Fibroblast of lung (primary cell): ENCODE data around the gene GPSM1. TPM values are rescaled to one million over a fixed set of nuclear protein-coding genes. Genes with fewer than 3 reads are reported as not detected.

ENCODE experiments used
- DNase-seq, 2 donors: peaks; one replicate each; pipeline versions ENCODE4 v3.0.0 to v3.0.0-alpha.2; 2010; ENCODE audit warnings: low read depth in 2 of 2
- H2AFZ ChIP-seq: 2 replicates; pipeline ENCODE4 v1.5.1; 2012; ENCODE audit warnings: low read length, control low read depth, inconsistent platforms
- H3K27ac ChIP-seq: 2 replicates; pipeline ENCODE4 v1.5.1; 2011; ENCODE audit warnings: low read length, control low read depth; ENCODE audit not compliant: insufficient read depth
- H3K27me3 ChIP-seq: 2 replicates; pipeline ENCODE4 v1.5.1; 2011; ENCODE audit warnings: mild to moderate bottlenecking, low read length; ENCODE audit not compliant: control insufficient read depth, insufficient read depth
- H3K36me3 ChIP-seq: 2 replicates; pipeline ENCODE4 v1.5.1; 2011; ENCODE audit warnings: low read length; ENCODE audit not compliant: control insufficient read depth, insufficient read depth
- H3K4me1 ChIP-seq: 2 replicates; pipeline ENCODE4 v1.5.1; 2011; ENCODE audit warnings: low read length; ENCODE audit not compliant: control insufficient read depth, insufficient read depth; ENCODE audit errors: extremely low read depth
- H3K4me2 ChIP-seq: 2 replicates; pipeline ENCODE4 v1.5.1; 2011; ENCODE audit warnings: low read length, control low read depth; ENCODE audit not compliant: insufficient read depth; ENCODE audit errors: extremely low read depth
- H3K4me3 ChIP-seq, 4 experiments: fragments of 200-600 bp in 1 of 4; sonication (generic) in 1 of 4; replicated peaks in 1 of 4; 2 replicates each; pipeline ENCODE4 v1.5.1; 2011 to 2016; ENCODE audit warnings: low read length in 4 of 4, low read depth in 3 of 4, mild to moderate bottlenecking in 3 of 4, control low read depth in 2 of 4, inconsistent platforms in 1 of 4, mixed read lengths in 1 of 4; ENCODE audit not compliant: insufficient read depth in 1 of 4; ENCODE audit errors: control extremely low read depth in 1 of 4
- H3K79me2 ChIP-seq: 2 replicates; pipeline ENCODE4 v1.5.1; 2012; ENCODE audit warnings: mild to moderate bottlenecking, low read length, inconsistent platforms; ENCODE audit not compliant: control insufficient read depth, insufficient read depth
- H3K9ac ChIP-seq: 2 replicates; pipeline ENCODE4 v1.5.1; 2011; ENCODE audit warnings: mild to moderate bottlenecking, low read length, control low read depth; ENCODE audit not compliant: insufficient read depth
- H3K9me3 ChIP-seq: 2 replicates; pipeline ENCODE4 v1.5.1; 2012; ENCODE audit warnings: low read depth, low read length; ENCODE audit not compliant: control insufficient read depth, insufficient read depth
- H4K20me1 ChIP-seq: 2 replicates; pipeline ENCODE4 v1.5.1; 2011; ENCODE audit warnings: low read length; ENCODE audit not compliant: control insufficient read depth, insufficient read depth; ENCODE audit errors: extremely low read depth
- CTCF ChIP-seq, 2 donors: IDR thresholded peaks in 1 of 2; conservative IDR thresholded peaks in 1 of 2; 1 replicate in 1 of 2; 2 replicates in 1 of 2; pipeline ENCODE4 v1.5.1; 2011 to 2012; ENCODE audit warnings: low read length in 2 of 2, control low read depth in 1 of 2, inconsistent platforms in 1 of 2, low read depth in 1 of 2, mild to moderate bottlenecking in 1 of 2
- EZH2 ChIP-seq: IDR thresholded peaks from 2 replicates; pipeline ENCODE4 v1.5.1; 2012; ENCODE audit warnings: low read length, control low read depth, mild to moderate bottlenecking; ENCODE audit errors: missing control alignments
- polyA plus RNA-seq, 2 donors: library from polyadenylated mRNA; depleted of rRNA in 1 of 2; stranded (reverse) in 1 of 2; unstranded in 1 of 2; fragments of >200 nt; gene quantifications; 2 replicates each; pipeline ENCODE4 v1.2.1, GENCODE V29; 2011 to 2012; ENCODE audit warnings: missing spikeins in 1 of 2
- total RNA-seq: library from RNA; depleted of rRNA; stranded (reverse); fragments of >200 nt; gene quantifications from 2 replicates; pipeline ENCODE4 v1.2.1, GENCODE V29; 2014

GPSM1 gene
- total and polyA plus RNA-seq, 2 donors (not counting 1 experiment from before 2014, with no cell fraction given), result 15.8 to 60.3 TPM

- H3K4me3 ChIP-seq, result no peak overlapping the region
- H3K79me2 ChIP-seq, result peaks cover 36% of the 10 kb centered on the region
- H3K27me3 ChIP-seq, result no peaks in the 10 kb centered on the region
- no peaks in the 10 kb centered on the region for H4K20me1 ChIP-seq
- no peak for TF ChIP-seq CTCF (conservative IDR thresholded peaks at IDR 0.05 in 1 of 2, IDR thresholded peaks at IDR 0.05 in 1 of 2; ENCODE audit: low read depth in 1 of 2, low read length in 2 of 2)
- TF ChIP-seq EZH2, result no peak
- no peaks in the 10 kb centered on the region for H3K9me3 ChIP-seq
- H3K9ac ChIP-seq, result no peak overlapping the region
- peaks cover 11% of the 10 kb centered on the region for H3K4me1 ChIP-seq
- DNase-seq, result no peak
- H3K27ac ChIP-seq, result no peak overlapping the region
- no peak overlapping the region for H2AFZ ChIP-seq
- no peak overlapping the region for H3K4me2 ChIP-seq
- H3K36me3 ChIP-seq, result peaks cover 24% of the 10 kb centered on the region
Observed at GRCh38 chr9:136407911-136408310, 80.6 kb downstream of the GPSM1 start.

Other genes starting within 250 kb of the GPSM1 start
- gene NACC2, start 232.2 kb upstream of the GPSM1 start, total RNA-seq, result 18.2 and 18.5 TPM in 2 replicates
- 12.3 and 14.4 TPM in 2 replicates for gene NACC2, start 232.2 kb upstream of the GPSM1 start, polyA plus RNA-seq
- 43.3 and 48.0 TPM in 2 replicates for gene TMEM250, start 208.7 kb upstream of the GPSM1 start, total RNA-seq
- gene TMEM250, start 208.7 kb upstream of the GPSM1 start, polyA plus RNA-seq, result 13.3 and 13.6 TPM in 2 replicates
- gene LHX3, start 122.4 kb upstream of the GPSM1 start, total RNA-seq, result not detected in 2 replicates
- gene LHX3, start 122.4 kb upstream of the GPSM1 start, polyA plus RNA-seq, result not detected in 2 replicates
- 7.2 and 7.8 TPM in 2 replicates for gene QSOX2, start 81.7 kb upstream of the GPSM1 start, total RNA-seq
- 13.2 and 14.7 TPM in 2 replicates for gene QSOX2, start 81.7 kb upstream of the GPSM1 start, polyA plus RNA-seq
- not detected in 2 replicates for gene CCDC187, start 23.4 kb upstream of the GPSM1 start, total RNA-seq
- under 0.01 TPM in 1 of 2 replicates, not detected in the other for gene CCDC187, start 23.4 kb upstream of the GPSM1 start, polyA plus RNA-seq
- 14.2 and 14.6 TPM in 2 replicates for gene DNLZ, start 36.2 kb downstream of the GPSM1 start, total RNA-seq
- gene DNLZ, start 36.2 kb downstream of the GPSM1 start, polyA plus RNA-seq, result 5.8 and 7.4 TPM in 2 replicates
- gene CARD9, start 46.1 kb downstream of the GPSM1 start, total RNA-seq, result 1.0 and 3.3 TPM in 2 replicates
- gene CARD9, start 46.1 kb downstream of the GPSM1 start, polyA plus RNA-seq, result 0.16 and 0.69 TPM in 2 replicates
- gene SNAPC4, start 72.6 kb downstream of the GPSM1 start, total RNA-seq, result 3.8 and 4.9 TPM in 2 replicates
- 1.8 and 2.4 TPM in 2 replicates for gene SNAPC4, start 72.6 kb downstream of the GPSM1 start, polyA plus RNA-seq
- gene ENTR1, start 83.1 kb downstream of the GPSM1 start, total RNA-seq, result 31.9 and 32.4 TPM in 2 replicates
- gene ENTR1, start 83.1 kb downstream of the GPSM1 start, polyA plus RNA-seq, result 24.5 and 30.7 TPM in 2 replicates
- gene PMPCA, start 83.1 kb downstream of the GPSM1 start, total RNA-seq, result 26.4 and 31.3 TPM in 2 replicates
- gene PMPCA, start 83.1 kb downstream of the GPSM1 start, polyA plus RNA-seq, result 70.2 and 90.2 TPM in 2 replicates
- 5.6 and 7.8 TPM in 2 replicates for gene INPP5E, start 112.3 kb downstream of the GPSM1 start, total RNA-seq
- gene INPP5E, start 112.3 kb downstream of the GPSM1 start, polyA plus RNA-seq, result 3.9 and 5.1 TPM in 2 replicates
- gene SEC16A, start 155.5 kb downstream of the GPSM1 start, total RNA-seq, result 15.7 and 23.9 TPM in 2 replicates
- gene SEC16A, start 155.5 kb downstream of the GPSM1 start, polyA plus RNA-seq, result 17.8 and 25.9 TPM in 2 replicates
- 10.9 and 12.1 TPM in 2 replicates for gene NOTCH1, start 218.5 kb downstream of the GPSM1 start, total RNA-seq
- 0.98 and 3.3 TPM in 2 replicates for gene NOTCH1, start 218.5 kb downstream of the GPSM1 start, polyA plus RNA-seq